ENCODE measurements around the gene GFM2.

DNA sequence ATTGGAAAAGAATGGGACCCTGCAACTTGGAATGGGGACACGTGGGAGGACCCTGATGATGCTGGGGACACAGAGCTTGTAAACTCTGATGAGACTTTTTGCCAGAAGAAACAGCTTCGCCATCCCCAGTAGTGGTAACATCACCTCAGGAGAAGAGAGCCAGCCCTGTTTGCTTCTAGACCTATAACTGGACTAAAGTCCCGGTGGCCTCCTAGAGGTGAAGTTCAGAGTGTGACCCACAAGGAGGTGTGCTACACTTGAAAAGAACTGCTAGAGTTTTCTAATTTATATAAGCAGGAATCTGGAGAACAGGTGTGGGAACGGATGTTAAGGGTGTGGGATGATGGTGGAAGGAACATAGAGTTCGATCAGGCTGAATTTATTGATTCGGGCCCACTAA, 19.9 kb upstream of the GFM2 start:
- TF ChIP-seq, protein P1, sequence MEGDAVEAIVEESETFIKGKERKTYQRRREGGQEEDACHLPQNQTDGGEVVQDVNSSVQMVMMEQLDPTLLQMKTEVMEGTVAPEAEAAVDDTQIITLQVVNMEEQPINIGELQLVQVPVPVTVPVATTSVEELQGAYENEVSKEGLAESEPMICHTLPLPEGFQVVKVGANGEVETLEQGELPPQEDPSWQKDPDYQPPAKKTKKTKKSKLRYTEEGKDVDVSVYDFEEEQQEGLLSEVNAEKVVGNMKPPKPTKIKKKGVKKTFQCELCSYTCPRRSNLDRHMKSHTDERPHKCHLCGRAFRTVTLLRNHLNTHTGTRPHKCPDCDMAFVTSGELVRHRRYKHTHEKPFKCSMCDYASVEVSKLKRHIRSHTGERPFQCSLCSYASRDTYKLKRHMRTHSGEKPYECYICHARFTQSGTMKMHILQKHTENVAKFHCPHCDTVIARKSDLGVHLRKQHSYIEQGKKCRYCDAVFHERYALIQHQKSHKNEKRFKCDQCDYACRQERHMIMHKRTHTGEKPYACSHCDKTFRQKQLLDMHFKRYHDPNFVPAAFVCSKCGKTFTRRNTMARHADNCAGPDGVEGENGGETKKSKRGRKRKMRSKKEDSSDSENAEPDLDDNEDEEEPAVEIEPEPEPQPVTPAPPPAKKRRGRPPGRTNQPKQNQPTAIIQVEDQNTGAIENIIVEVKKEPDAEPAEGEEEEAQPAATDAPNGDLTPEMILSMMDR (IDR thresholded peaks at IDR 0.05 in 8 of 11, conservative IDR thresholded peaks at IDR 0.05 in 3 of 11), result no peak
- TF ChIP-seq POLR2AphosphoS5 (IDR thresholded peaks at IDR 0.05), result no peak

All from spleen (tissue), 7 donors.